HCT116 (cell line): ENCODE data around the gene NKX2-2. TPM values are rescaled to one million over a fixed set of nuclear protein-coding genes. Genes with fewer than 3 reads are reported as not detected.

Experiments
- ATAC-seq: fragments of 200-7000 bp; cut with Tn5 transposase; 2 replicates; pipeline ENCODE4 v1.9.1; 2020; ENCODE audit warnings: mild to moderate bottlenecking, moderate library complexity
- BruUV-seq: library from RNA; stranded (reverse); fragments of 400-500 nt; replicated peaks from 2 replicates; lab custom pipeline; 2021; lab: Mats Ljungman, UMichigan
- CTCF ChIA-PET: fragments of 300-600 bp; sonication (Branson Sonifier 250); formaldehyde crosslinking; loops from one replicate; lab custom pipeline; 2021; ENCODE audit warnings: antibody characterized with exemption; lab: Charles Lee
- POLR2A ChIA-PET: fragments of 300-600, 350-600 bp; sonication (Branson Sonifier 250); formaldehyde crosslinking; loops from one replicate; lab custom pipeline; 2021; ENCODE audit warnings: antibody characterized with exemption; lab: Charles Lee
- RAD21 ChIA-PET, 2 experiments: fragments of 300-600 bp; sonication (Branson Sonifier 250); formaldehyde crosslinking; loops; one replicate each; lab custom pipeline; 2023; ENCODE audit warnings: low total read pairs in 2 of 2; ENCODE audit not compliant: uncharacterized antibody in 2 of 2, unreplicated experiment in 2 of 2, low non-redundant PET in 1 of 2; lab: Charles Lee
- DNase-seq: peaks from one replicate; pipeline ENCODE4 v3.0.0-alpha.2; 2010; ENCODE audit warnings: low read depth, low spot score
- H2AFZ ChIP-seq: fragments of 200-600 bp; shearing (Covaris generic), sonication (generic); 2 replicates; pipeline ENCODE4 v1.6.1; 2017; ENCODE audit warnings: low read depth, mixed run types, mixed read lengths, antibody characterized with exemption, low read length; ENCODE audit not compliant: poor library complexity, severe bottlenecking
- H3K27ac ChIP-seq: 2 replicates; pipeline ENCODE4 v1.5.1; 2012; ENCODE audit warnings: low read depth, low read length
- H3K27me3 ChIP-seq: fragments of 200-600 bp; sonication (generic); 2 replicates; pipeline ENCODE4 v1.6.1; 2016; ENCODE audit warnings: mixed run types, low read length, mixed read lengths; ENCODE audit not compliant: insufficient read depth
- H3K36me3 ChIP-seq, 2 experiments: fragments of 200-500 bp in 1 of 2; fragments of 200-600 bp in 1 of 2; sonication (Bioruptor generic) in 1 of 2; sonication (generic) in 1 of 2; 2 replicates each; pipeline versions ENCODE4 v1.5.1 to v1.6.1; 2014 to 2016; ENCODE audit warnings: low read length in 2 of 2, inconsistent platforms in 1 of 2, mixed read lengths in 1 of 2, mixed run types in 1 of 2; ENCODE audit not compliant: insufficient read depth in 2 of 2, control insufficient read depth in 1 of 2
- H3K4me1 ChIP-seq, 2 experiments: fragments of 200-600 bp in 1 of 2; sonication (generic) in 1 of 2; 2 replicates each; pipeline versions ENCODE4 v1.5.1 to v1.6.1; 2012 to 2017; ENCODE audit warnings: low read length in 2 of 2, inconsistent platforms in 1 of 2, mild to moderate bottlenecking in 1 of 2, mixed read lengths in 1 of 2, mixed run types in 1 of 2, moderate library complexity in 1 of 2; ENCODE audit not compliant: insufficient read depth in 2 of 2, control insufficient read depth in 1 of 2
- H3K4me2 ChIP-seq: fragments of 200-600 bp; sonication (generic); 2 replicates; pipeline ENCODE4 v1.6.1; 2017; ENCODE audit warnings: mixed run types, low read length, mixed read lengths
- H3K4me3 ChIP-seq, 2 experiments: fragments of 200-600 bp in 1 of 2; sonication (generic) in 1 of 2; replicated peaks in 1 of 2; 2 replicates each; pipeline ENCODE4 v1.5.1; 2011 to 2016; ENCODE audit warnings: low read length in 2 of 2, control low read depth in 1 of 2, low read depth in 1 of 2, mild to moderate bottlenecking in 1 of 2, mixed read lengths in 1 of 2, mixed run types in 1 of 2
- H3K79me2 ChIP-seq: fragments of 200-600 bp; sonication (generic); 2 replicates; pipeline ENCODE4 v1.6.1; 2017; ENCODE audit warnings: mild to moderate bottlenecking, mixed run types, low read length, moderate library complexity, mixed read lengths; ENCODE audit not compliant: insufficient read depth
- H3K9ac ChIP-seq: fragments of 200-600 bp; sonication (generic); 2 replicates; pipeline ENCODE4 v1.6.1; 2016; ENCODE audit warnings: low read length, mixed read lengths
- H3K9me2 ChIP-seq: fragments of 200-600 bp; sonication (generic), shearing (Covaris generic); 2 replicates; pipeline ENCODE4 v1.6.1; 2017; ENCODE audit warnings: mixed run types, mild to moderate bottlenecking, moderate library complexity; ENCODE audit not compliant: insufficient read depth
- H3K9me3 ChIP-seq, 2 experiments: fragments of 200-500 bp in 1 of 2; fragments of 200-600 bp in 1 of 2; sonication (Bioruptor generic) in 1 of 2; sonication (generic) in 1 of 2; 2 replicates each; pipeline ENCODE4 v1.6.1; 2014 to 2017; ENCODE audit warnings: low read length in 2 of 2, mixed read lengths in 2 of 2, inconsistent platforms in 1 of 2, low read depth in 1 of 2, mild to moderate bottlenecking in 1 of 2, mixed run types in 1 of 2, moderate library complexity in 1 of 2; ENCODE audit not compliant: control insufficient read depth in 1 of 2, insufficient read depth in 1 of 2
- H4K20me1 ChIP-seq: fragments of 200-600 bp; sonication (generic), shearing (Covaris generic); 2 replicates; pipeline ENCODE4 v1.6.1; 2017; ENCODE audit warnings: mixed run types, mild to moderate bottlenecking, moderate library complexity; ENCODE audit not compliant: insufficient read depth
- CBX3 ChIP-seq: IDR thresholded peaks from 2 replicates; pipeline ENCODE4 v1.6.1; 2012; ENCODE audit warnings: low read depth
- CEBPB ChIP-seq: IDR thresholded peaks from 2 replicates; pipeline ENCODE4 v1.6.1; 2012; ENCODE audit warnings: low read depth
- EGR1 ChIP-seq: IDR thresholded peaks from 2 replicates; pipeline ENCODE4 v1.6.1; 2012; ENCODE audit warnings: low read depth
- EZH2 ChIP-seq: fragments of 200-600 bp; sonication (generic); IDR thresholded peaks from 2 replicates; pipeline ENCODE4 v1.6.1; 2017; ENCODE audit warnings: antibody characterized with exemption, mixed run types
- POLR2A ChIP-seq: IDR thresholded peaks from 2 replicates; pipeline ENCODE4 v1.7.0; 2011; ENCODE audit warnings: borderline replicate concordance; ENCODE audit not compliant: insufficient read depth, insufficient read length; ENCODE audit errors: extremely low read depth
- POLR2AphosphoS5 ChIP-seq: IDR thresholded peaks from 2 replicates; pipeline ENCODE4 v1.6.1; 2011; ENCODE audit warnings: mild to moderate bottlenecking, low read depth, low read length, moderate library complexity
- RAD21 ChIP-seq: IDR thresholded peaks from 2 replicates; pipeline ENCODE4 v1.6.1; 2012; ENCODE audit warnings: low read depth, mild to moderate bottlenecking
- SIN3A ChIP-seq: IDR thresholded peaks from 2 replicates; pipeline ENCODE4 v1.6.1; 2012; ENCODE audit warnings: low read depth
- SP1 ChIP-seq: IDR thresholded peaks from 2 replicates; pipeline ENCODE4 v1.6.1; 2012; ENCODE audit warnings: low read depth
- YY1 ChIP-seq: IDR thresholded peaks from 2 replicates; pipeline ENCODE4 v1.6.1; 2011; ENCODE audit warnings: low read length, low read depth, moderate library complexity, mild to moderate bottlenecking; ENCODE audit not compliant: insufficient replicate concordance; ENCODE audit errors: extremely low read depth
- ZNF274 ChIP-seq: fragments of 200-500 bp; sonication (Bioruptor generic); IDR thresholded peaks from 2 replicates; pipeline ENCODE4 v1.6.1; 2014; ENCODE audit warnings: mild to moderate bottlenecking, low read depth, low read length, inconsistent platforms
- intact Hi-C: fragments of 100-400 bp; cut with micrococcal nuclease; formaldehyde crosslinking; loops from 2 replicates; pipeline ENCODE4 v1.10.0; 2022
- total RNA-seq: library from RNA; stranded (reverse); gene quantifications from one replicate; pipeline ENCODE4 v1.2.1, GENCODE V29; 2021; ENCODE audit not compliant: unreplicated experiment
- TF ChIP-seq, protein P1 (sequence below): IDR thresholded peaks from 2 replicates; pipeline ENCODE4 v1.6.1; 2012
- TF ChIP-seq, protein P2 (sequence below): IDR thresholded peaks from 2 replicates; pipeline ENCODE4 v1.6.1; 2012
- TF ChIP-seq, protein P3 (sequence below): IDR thresholded peaks from 2 replicates; pipeline ENCODE4 v1.6.1; 2011; ENCODE audit warnings: mild to moderate bottlenecking, low read length, moderate library complexity; ENCODE audit not compliant: insufficient replicate concordance; ENCODE audit errors: extremely low read depth

The NKX2-2 gene
- total RNA-seq, 1 experiment from 2014 or later, result not detected

DNA sequence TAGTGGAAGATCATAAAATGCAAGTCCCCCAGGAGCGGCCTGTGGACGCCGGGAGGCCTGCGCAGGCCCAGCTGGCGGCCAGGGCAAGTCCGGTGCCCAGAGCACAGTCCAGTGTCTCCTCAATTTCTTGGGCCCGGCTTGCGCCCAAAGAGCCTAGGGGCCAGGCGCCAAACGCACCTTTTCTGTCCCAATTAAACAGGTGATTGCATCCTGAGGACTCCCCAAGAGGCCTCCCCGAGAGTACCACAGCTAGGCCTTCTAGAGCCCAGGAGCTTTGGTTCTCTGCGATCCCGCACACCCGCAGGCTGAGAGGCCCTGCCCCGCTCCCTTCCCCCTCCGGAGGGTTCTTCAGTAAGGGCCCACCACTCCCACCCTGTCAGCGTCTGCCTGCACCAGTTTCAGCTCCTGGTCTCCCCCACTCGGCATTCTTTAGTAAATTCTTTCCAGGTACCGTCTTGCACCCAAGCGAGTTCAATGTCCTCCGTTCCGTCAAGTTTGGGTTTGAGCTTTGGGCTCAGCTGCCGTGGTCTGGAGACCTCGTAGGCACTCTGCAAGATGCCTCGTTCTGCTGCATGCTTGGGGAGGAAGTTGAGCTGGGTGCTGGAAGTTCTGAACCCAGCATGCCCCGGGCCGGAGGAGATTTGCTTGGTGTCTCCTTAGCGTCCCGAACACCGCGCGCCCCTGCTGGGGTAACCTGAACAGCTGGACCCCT lies 3.9 kb upstream of the NKX2-2 start:
- CTCF ChIA-PET, result no interaction called here
- no peaks in the 10 kb centered on the region for H3K27me3 ChIP-seq
- no peak for ATAC-seq

More for the DNA sequence above, 3.9 kb upstream of the NKX2-2 start:
- Histone ChIP-seq H3K27ac (no peak overlapping the region), H3K4me3 (no peak overlapping the region), H3K9me2 (no peaks in the 10 kb centered on the region), H3K36me3 (no peaks in the 10 kb centered on the region), H3K9ac (no peak overlapping the region), H4K20me1 (no peaks in the 10 kb centered on the region), H3K4me2 (no peak overlapping the region), H2AFZ (no peak overlapping the region), H3K9me3 (no peaks in the 10 kb centered on the region), H3K4me1 (no peaks in the 10 kb centered on the region), H3K79me2 (no peaks in the 10 kb centered on the region)
- BruUV-seq, result no TSS peak
- ChIA-PET RAD21 (no interaction called here), POLR2A (no interaction called here)
- intact Hi-C loops, result no loop called here
- no peak for TF ChIP-seq SP1
- TF ChIP-seq, protein P1, sequence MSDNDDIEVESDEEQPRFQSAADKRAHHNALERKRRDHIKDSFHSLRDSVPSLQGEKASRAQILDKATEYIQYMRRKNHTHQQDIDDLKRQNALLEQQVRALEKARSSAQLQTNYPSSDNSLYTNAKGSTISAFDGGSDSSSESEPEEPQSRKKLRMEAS, result no peak
- no peak for TF ChIP-seq CBX3
- TF ChIP-seq CEBPB, result no peak
- TF ChIP-seq, protein P2, sequence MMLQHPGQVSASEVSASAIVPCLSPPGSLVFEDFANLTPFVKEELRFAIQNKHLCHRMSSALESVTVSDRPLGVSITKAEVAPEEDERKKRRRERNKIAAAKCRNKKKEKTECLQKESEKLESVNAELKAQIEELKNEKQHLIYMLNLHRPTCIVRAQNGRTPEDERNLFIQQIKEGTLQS, result no peak
- TF ChIP-seq RAD21, result no peak
- TF ChIP-seq POLR2AphosphoS5, result no peak
- TF ChIP-seq ZNF274, result no peak
- TF ChIP-seq EGR1, result no peak
- no peak for TF ChIP-seq EZH2
- no peak for TF ChIP-seq YY1
- TF ChIP-seq SIN3A, result no peak
- TF ChIP-seq, protein P3, sequence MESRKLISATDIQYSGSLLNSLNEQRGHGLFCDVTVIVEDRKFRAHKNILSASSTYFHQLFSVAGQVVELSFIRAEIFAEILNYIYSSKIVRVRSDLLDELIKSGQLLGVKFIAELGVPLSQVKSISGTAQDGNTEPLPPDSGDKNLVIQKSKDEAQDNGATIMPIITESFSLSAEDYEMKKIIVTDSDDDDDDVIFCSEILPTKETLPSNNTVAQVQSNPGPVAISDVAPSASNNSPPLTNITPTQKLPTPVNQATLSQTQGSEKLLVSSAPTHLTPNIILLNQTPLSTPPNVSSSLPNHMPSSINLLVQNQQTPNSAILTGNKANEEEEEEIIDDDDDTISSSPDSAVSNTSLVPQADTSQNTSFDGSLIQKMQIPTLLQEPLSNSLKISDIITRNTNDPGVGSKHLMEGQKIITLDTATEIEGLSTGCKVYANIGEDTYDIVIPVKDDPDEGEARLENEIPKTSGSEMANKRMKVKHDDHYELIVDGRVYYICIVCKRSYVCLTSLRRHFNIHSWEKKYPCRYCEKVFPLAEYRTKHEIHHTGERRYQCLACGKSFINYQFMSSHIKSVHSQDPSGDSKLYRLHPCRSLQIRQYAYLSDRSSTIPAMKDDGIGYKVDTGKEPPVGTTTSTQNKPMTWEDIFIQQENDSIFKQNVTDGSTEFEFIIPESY, result no peak
- no peak for TF ChIP-seq POLR2A
- no peak for DNase-seq
